Esophagus squamous epithelium (tissue), 5 donors: Measurements from ENCODE around the gene RIPK4. TPM values are rescaled to one million over a fixed set of nuclear protein-coding genes. Genes with fewer than 3 reads are reported as not detected.

ENCODE experiments used
- DNase-seq: peaks from one replicate; lab custom pipeline; 2025; lab: John Stamatoyannopoulos, UW
- H3K27ac ChIP-seq, 4 donors: fragments of 200-600 bp; sonication (generic); one replicate each; pipeline ENCODE4 v1.5.1; 2016 to 2019; ENCODE audit warnings: mild to moderate bottlenecking in 1 of 4
- H3K27me3 ChIP-seq, 4 donors: fragments of 200-600 bp; sonication (generic); 1 replicate in 3 of 4; 2 replicates in 1 of 4; pipeline versions ENCODE4 v1.5.1 to v1.6.0; 2017 to 2021; ENCODE audit warnings: antibody characterized with exemption in 1 of 4
- H3K36me3 ChIP-seq, 3 donors: fragments of 200-600 bp; sonication (generic); one replicate each; pipeline ENCODE4 v1.5.1; 2016 to 2019
- H3K4me1 ChIP-seq, 3 donors: fragments of 200-600 bp; sonication (generic); one replicate each; pipeline ENCODE4 v1.5.1; 2017 to 2019
- H3K4me3 ChIP-seq, 4 donors: fragments of 200-600 bp; sonication (generic); 1 replicate in 3 of 4; 2 replicates in 1 of 4; pipeline ENCODE4 v1.5.1; 2016 to 2019; ENCODE audit warnings: mild to moderate bottlenecking in 2 of 4, moderate library complexity in 1 of 4
- H3K9me3 ChIP-seq, 3 donors: fragments of 200-600 bp; sonication (generic); one replicate each; pipeline ENCODE4 v1.5.1; 2016 to 2019
- POLR2A ChIP-seq, 4 donors: fragments of 450-650 bp; IDR thresholded peaks; one replicate each; pipeline ENCODE4 v1.6.1; 2017; ENCODE audit warnings: antibody characterized with exemption in 4 of 4, mild to moderate bottlenecking in 4 of 4, moderate library complexity in 3 of 4
- WGBS, 2 donors: methylation state at CpG; one replicate each; pipeline ENCODE4 v1.1.5; 2018; 5-methylcytosine and 5-hydroxymethylcytosine counted together
- intact Hi-C: fragments of 100-400 bp; cut with DNase I; formaldehyde crosslinking; loops from one replicate; pipeline ENCODE4 v1.15.0; 2022
- total RNA-seq, 4 donors: library from RNA; depleted of rRNA; stranded (reverse); fragments of >200 nt; gene quantifications; one replicate each; pipeline ENCODE4 v1.1.0, GENCODE V29; 2016
- TF ChIP-seq, protein P1 (sequence below), 6 experiments: fragments of 450-650 bp in 4 of 6; fragments of 200-600 bp in 2 of 6; sonication (generic) in 2 of 6; IDR thresholded peaks; one replicate each; pipeline ENCODE4 v1.5.1; 2016 to 2019; ENCODE audit warnings: antibody characterized with exemption in 6 of 6, mild to moderate bottlenecking in 4 of 6, moderate library complexity in 4 of 6
- donor health status: DM: yes; HTN: yes; CAD: no.

The RIPK4 gene
- total RNA-seq, 4 donors from 2014 or later: 41.1 to 93.5 (median 68.8) TPM

DNA sequence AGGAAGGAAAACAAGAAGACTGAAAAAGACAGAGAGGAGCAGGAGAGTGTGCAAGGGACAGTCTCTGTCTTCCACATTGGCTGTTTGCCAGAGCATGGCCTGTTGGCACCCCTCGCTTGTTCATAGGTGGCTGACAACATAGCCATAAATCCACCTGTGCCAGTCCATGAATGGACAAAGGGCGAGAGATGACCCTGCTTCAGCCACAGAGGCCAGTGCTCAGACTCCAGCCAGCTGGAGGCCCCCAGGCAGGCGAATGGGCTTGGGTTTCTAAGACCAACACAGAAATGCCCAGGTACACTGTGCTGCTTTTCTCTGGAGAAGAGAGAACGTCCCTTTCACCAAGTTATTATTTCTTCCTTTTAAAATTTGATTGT, 60.6 kb downstream of the RIPK4 start:
- Histone ChIP-seq H3K36me3 (no peaks in the 10 kb centered on the region), H3K4me3 (no peak overlapping the region), H3K4me1 (peaks cover 14 to 80% (median 18%) of the 10 kb centered on the region in 3 donors), H3K27me3 (peaks cover 0 to 10% (median 0%) of the 10 kb centered on the region in 4 donors), H3K9me3 (no peaks in the 10 kb centered on the region), H3K27ac (peak overlapping the region in 3 of 4 donors; percentile 28 to 89 (median 85))
- no peak for DNase-seq
- TF ChIP-seq POLR2A (IDR thresholded peaks at IDR 0.05): no peak
- TF ChIP-seq, protein P1, sequence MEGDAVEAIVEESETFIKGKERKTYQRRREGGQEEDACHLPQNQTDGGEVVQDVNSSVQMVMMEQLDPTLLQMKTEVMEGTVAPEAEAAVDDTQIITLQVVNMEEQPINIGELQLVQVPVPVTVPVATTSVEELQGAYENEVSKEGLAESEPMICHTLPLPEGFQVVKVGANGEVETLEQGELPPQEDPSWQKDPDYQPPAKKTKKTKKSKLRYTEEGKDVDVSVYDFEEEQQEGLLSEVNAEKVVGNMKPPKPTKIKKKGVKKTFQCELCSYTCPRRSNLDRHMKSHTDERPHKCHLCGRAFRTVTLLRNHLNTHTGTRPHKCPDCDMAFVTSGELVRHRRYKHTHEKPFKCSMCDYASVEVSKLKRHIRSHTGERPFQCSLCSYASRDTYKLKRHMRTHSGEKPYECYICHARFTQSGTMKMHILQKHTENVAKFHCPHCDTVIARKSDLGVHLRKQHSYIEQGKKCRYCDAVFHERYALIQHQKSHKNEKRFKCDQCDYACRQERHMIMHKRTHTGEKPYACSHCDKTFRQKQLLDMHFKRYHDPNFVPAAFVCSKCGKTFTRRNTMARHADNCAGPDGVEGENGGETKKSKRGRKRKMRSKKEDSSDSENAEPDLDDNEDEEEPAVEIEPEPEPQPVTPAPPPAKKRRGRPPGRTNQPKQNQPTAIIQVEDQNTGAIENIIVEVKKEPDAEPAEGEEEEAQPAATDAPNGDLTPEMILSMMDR (IDR thresholded peaks at IDR 0.05): no peak
- 49 to 51% methylated on average over 3 of the region's 4 CpGs for WGBS, 2 donors
- intact Hi-C loops: no loop called here

DNA sequence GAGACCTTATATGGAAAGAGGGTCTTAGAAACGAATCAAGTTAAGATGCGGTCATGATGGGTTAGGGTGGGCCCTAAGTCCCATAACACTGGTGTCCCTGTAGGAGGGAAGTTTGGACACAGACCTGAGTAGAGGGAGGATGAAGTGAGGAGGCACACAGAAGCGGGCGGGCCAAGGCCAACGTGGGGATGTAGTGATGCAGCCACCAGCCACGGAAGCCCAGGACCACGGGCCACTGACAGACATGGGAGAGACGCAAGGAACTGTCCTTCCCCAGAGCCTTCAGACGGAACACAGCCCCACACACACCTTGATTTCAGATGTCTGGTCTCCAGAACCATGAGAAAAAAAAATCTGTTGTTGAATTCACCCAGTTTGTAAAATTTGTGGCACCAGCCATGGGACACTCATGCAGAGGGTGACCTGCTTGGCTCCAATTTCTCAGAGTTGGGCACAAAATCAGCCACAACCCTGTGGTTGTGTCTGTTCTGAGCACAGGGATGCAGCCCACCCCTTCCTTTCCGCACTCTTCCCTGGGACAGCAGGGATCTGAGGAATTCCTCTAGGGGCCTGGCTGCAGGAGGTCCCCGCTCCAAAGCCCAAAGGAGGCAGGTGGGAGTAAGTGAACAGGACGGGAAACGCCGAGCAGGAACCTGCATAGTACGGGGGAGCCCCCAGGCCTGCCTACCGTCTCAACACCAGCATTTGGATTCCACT, 61.1 kb downstream of the RIPK4 start:
- Histone ChIP-seq H3K4me1 (peaks cover 14 to 74% (median 18%) of the 10 kb centered on the region in 3 donors), H3K4me3 (no peak overlapping the region), H3K27ac (peak overlapping the region in 1 of 4 donors; percentile 85), H3K27me3 (peaks cover 0 to 11% (median 0%) of the 10 kb centered on the region in 4 donors), H3K36me3 (no peaks in the 10 kb centered on the region), H3K9me3 (no peaks in the 10 kb centered on the region)
- TF ChIP-seq POLR2A (IDR thresholded peaks at IDR 0.05): no peak
- TF ChIP-seq, protein P1 (IDR thresholded peaks at IDR 0.05): no peak
- no peak for DNase-seq
- 84 to 91% methylated on average over 14 to 15 of the region's 16 CpGs for WGBS, 2 donors
- intact Hi-C loops: no loop called here

GRCh38 chr21:41703857-41704501, 62.9 kb downstream of the RIPK4 start:
- TF ChIP-seq, protein P1 (IDR thresholded peaks at IDR 0.05): no peak
- no peak for TF ChIP-seq POLR2A (IDR thresholded peaks at IDR 0.05)
- peak overlapping the region; percentile 36 to 79 (median 64) for H3K27ac ChIP-seq
- intact Hi-C loops: no loop called here
- H3K9me3 ChIP-seq: no peaks in the 10 kb centered on the region
- H3K36me3 ChIP-seq: no peaks in the 10 kb centered on the region
- H3K4me1 ChIP-seq: peaks cover 14 to 79% (median 18%) of the 10 kb centered on the region in 3 donors
- peaks cover 0 to 5% (median 0%) of the 10 kb centered on the region in 4 donors for H3K27me3 ChIP-seq
- H3K4me3 ChIP-seq: no peak overlapping the region
- DNase-seq: no peak
- WGBS, 2 donors: 67 to 68% methylated on average over 6 to 10 of the region's 18 CpGs

- peaks cover 8 to 59% (median 10%) of the 10 kb centered on the region in 3 donors for H3K4me1 ChIP-seq
- H3K27ac ChIP-seq: peak overlapping the region in 1 of 4 donors; percentile 69
- TF ChIP-seq POLR2A (IDR thresholded peaks at IDR 0.05): no peak
- TF ChIP-seq, protein P1 (IDR thresholded peaks at IDR 0.05): no peak
- H3K27me3 ChIP-seq: peaks cover 0 to 5% (median 0%) of the 10 kb centered on the region in 4 donors
- H3K36me3 ChIP-seq: no peaks in the 10 kb centered on the region
- DNase-seq: no peak
- 74 to 84% methylated on average over 8 to 10 of the region's 10 CpGs for WGBS, 2 donors
- no peak overlapping the region for H3K4me3 ChIP-seq
- intact Hi-C loops: no loop called here
- H3K9me3 ChIP-seq: no peaks in the 10 kb centered on the region
Measured at GRCh38 chr21:41701749-41702148, 65.1 kb downstream of the RIPK4 start.

- peak overlapping the region in 3 of 4 donors; percentile 5 to 68 (median 31) for H3K27ac ChIP-seq
- 43 to 86% methylated on average over 6 to 10 of the region's 10 CpGs for WGBS, 2 donors
- intact Hi-C loops: no loop called here
- DNase-seq: no peak
- no peaks in the 10 kb centered on the region for H3K9me3 ChIP-seq
- no peak overlapping the region for H3K4me3 ChIP-seq
- peaks cover 0 to 5% (median 0%) of the 10 kb centered on the region in 4 donors for H3K27me3 ChIP-seq
- TF ChIP-seq POLR2A (IDR thresholded peaks at IDR 0.05): no peak
- TF ChIP-seq, protein P1 (IDR thresholded peaks at IDR 0.05): no peak
- peaks cover 0 to 35% (median 0%) of the 10 kb centered on the region in 3 donors for H3K4me1 ChIP-seq
- H3K36me3 ChIP-seq: no peaks in the 10 kb centered on the region
Measured at GRCh38 chr21:41699311-41699710, 67.5 kb downstream of the RIPK4 start.
